Ecto neural progenitor cell (in vitro differentiated cells): ENCODE measurements around the gene VAV2.
"Not testable (repeated sequence)": the region's sequence is repeated elsewhere in the genome, so short reads cannot be mapped to it uniquely, and the experiment has no call there.

Experiments used
- DNase-seq: peaks from one replicate; pipeline ENCODE4 v3.0.0-alpha.2; 2018; ENCODE audit warnings: low spot score

VAV2 gene

GRCh38 chr9:133969681-133970580 is 22.2 kb downstream of the VAV2 start:
- no peak for DNase-seq

GRCh38 chr9:133968966-133969617 is 23.0 kb downstream of the VAV2 start:
- no peak for DNase-seq

- DNase-seq: no peak
These were observed 23.7 kb downstream of the VAV2 start for GRCh38 chr9:133968428-133968827.

GRCh38 chr9:133967024-133967741 is 24.9 kb downstream of the VAV2 start:
- DNase-seq: no peak

GRCh38 chr9:133964463-133964862 is 27.7 kb downstream of the VAV2 start:
- no peak for DNase-seq

- no peak for DNase-seq
These were observed 29.0 kb downstream of the VAV2 start for GRCh38 chr9:133963166-133963565.

GRCh38 chr9:133962341-133962740 is 29.8 kb downstream of the VAV2 start:
- DNase-seq: no peak

- no peak for DNase-seq
These were observed 30.6 kb downstream of the VAV2 start for GRCh38 chr9:133961226-133962165.

- no peak for DNase-seq
These were observed 31.5 kb downstream of the VAV2 start for GRCh38 chr9:133960568-133961129.

- no peak for DNase-seq
These were observed 32.1 kb downstream of the VAV2 start for GRCh38 chr9:133959966-133960567.

- DNase-seq: no peak
These were observed 33.0 kb downstream of the VAV2 start for GRCh38 chr9:133959171-133959570.

- no peak for DNase-seq
These were observed 33.4 kb downstream of the VAV2 start for GRCh38 chr9:133958756-133959155.

GRCh38 chr9:133957772-133958171 is 34.4 kb downstream of the VAV2 start:
- not testable (repeated sequence) for DNase-seq

- DNase-seq: no peak
These were observed 34.8 kb downstream of the VAV2 start for GRCh38 chr9:133957328-133957727.

- no peak for DNase-seq
These were observed 35.5 kb downstream of the VAV2 start for GRCh38 chr9:133956520-133957076.

GRCh38 chr9:133955821-133956411 is 36.2 kb downstream of the VAV2 start:
- DNase-seq: no peak

GRCh38 chr9:133954862-133955529 is 37.1 kb downstream of the VAV2 start:
- no peak for DNase-seq

- DNase-seq: no peak
These were observed 38.0 kb downstream of the VAV2 start for GRCh38 chr9:133953976-133954709.

- DNase-seq: no peak
These were observed 38.5 kb downstream of the VAV2 start for GRCh38 chr9:133953621-133953975.
